HPDE6-E6E7 (cell line): ENCODE results near the gene ENTPD8.
"Not testable (repeated sequence)": the region's sequence is repeated elsewhere in the genome, so short reads cannot be mapped to it uniquely, and the experiment has no call there.

ENCODE experiments used
- DNase-seq: peaks from one replicate; pipeline ENCODE4 v3.0.0; 2011; ENCODE audit warnings: missing footprints; ENCODE audit errors: extremely low spot score

The ENTPD8 gene

GRCh38 chr9:137411645-137412380 lies 29.3 kb downstream of the ENTPD8 start:
- peak; percentile 87 for DNase-seq

- DNase-seq = no peak
These were observed 29.9 kb downstream of the ENTPD8 start for GRCh38 chr9:137411260-137411644.

- no peak for DNase-seq
These were observed 30.3 kb downstream of the ENTPD8 start for GRCh38 chr9:137410891-137411249.

GRCh38 chr9:137410236-137410890 lies 30.8 kb downstream of the ENTPD8 start:
- DNase-seq = not testable (repeated sequence)

GRCh38 chr9:137409515-137409914 lies 31.6 kb downstream of the ENTPD8 start:
- DNase-seq = no peak

GRCh38 chr9:137408651-137409405 lies 32.3 kb downstream of the ENTPD8 start:
- DNase-seq = no peak

- no peak for DNase-seq
These were observed 33.4 kb downstream of the ENTPD8 start for GRCh38 chr9:137407590-137408300.

- DNase-seq = peak; percentile 38
These were observed 34.1 kb downstream of the ENTPD8 start for GRCh38 chr9:137406876-137407589.

GRCh38 chr9:137406085-137406760 lies 34.9 kb downstream of the ENTPD8 start:
- DNase-seq = no peak

- DNase-seq = no peak
These were observed 35.5 kb downstream of the ENTPD8 start for GRCh38 chr9:137405677-137406081.

GRCh38 chr9:137404961-137405567 lies 36.1 kb downstream of the ENTPD8 start:
- DNase-seq = no peak

- no peak for DNase-seq
These were observed 37.9 kb downstream of the ENTPD8 start for GRCh38 chr9:137403269-137403668.

- DNase-seq = no peak
These were observed 38.4 kb downstream of the ENTPD8 start for GRCh38 chr9:137402746-137403145.

- no peak for DNase-seq
These were observed 42.3 kb downstream of the ENTPD8 start for GRCh38 chr9:137398561-137399468.

GRCh38 chr9:137397675-137398423 lies 43.3 kb downstream of the ENTPD8 start:
- no peak for DNase-seq

GRCh38 chr9:137396634-137397367 lies 44.4 kb downstream of the ENTPD8 start:
- DNase-seq = no peak

- no peak for DNase-seq
These were observed 44.9 kb downstream of the ENTPD8 start for GRCh38 chr9:137396227-137396626.

GRCh38 chr9:137395666-137396010 lies 45.5 kb downstream of the ENTPD8 start:
- DNase-seq = no peak
